K562 treated with DMSO at 1 percent for 48 hours (cell line): ENCODE results near the gene SMU1. TPM values are rescaled to one million over a fixed set of nuclear protein-coding genes. Genes with fewer than 3 reads are reported as not detected.

Experiments
- total RNA-seq: library from RNA; unstranded; fragments of 300-600 nt; gene quantifications from 2 replicates; pipeline ENCODE4 v1.2.3, GENCODE V29; 2022; ENCODE audit warnings: low replicate concordance; ENCODE audit errors: extremely low read depth

SMU1 gene
- not detected in 2 replicates for total RNA-seq

GRCh38 chr9:33076046-33077004 lies at the start of gene SMU1:
Gene SMU1, minus strand, starts transcription at chr9:33076674. Its CDS starts 66 bp downstream, at chr9:33076608.

GRCh38 chr9:33024966-33025571 lies 51.4 kb downstream of the SMU1 start, which contains the start of gene DNAJA1:
Gene DNAJA1, plus strand, starts transcription at chr9:33025273. Its CDS starts 1,212 bp downstream, at chr9:33026485.

Other genes starting within 250 kb of the SMU1 start
- not detected in 2 replicates for gene APTX, start 75.0 kb downstream of the SMU1 start, total RNA-seq
- gene DNAJA1, start 51.4 kb downstream of the SMU1 start, total RNA-seq: not detected in 2 replicates
- gene B4GALT1, start 90.7 kb upstream of the SMU1 start, total RNA-seq: 85.8 TPM in 1 of 2 replicates, not detected in the other
- gene SPINK4, start 163.5 kb upstream of the SMU1 start, total RNA-seq: not detected in 2 replicates
- not detected in 2 replicates for gene BAG1, start 188.0 kb upstream of the SMU1 start, total RNA-seq
- gene CHMP5, start 188.4 kb upstream of the SMU1 start, total RNA-seq: not detected in 2 replicates
- gene NFX1, start 213.8 kb upstream of the SMU1 start, total RNA-seq: not detected in 2 replicates